ENCODE results near the gene KLHL1. TPM values are rescaled to one million over a fixed set of nuclear protein-coding genes. Genes with fewer than 3 reads are reported as not detected.

The KLHL1 gene
- total and polyA plus RNA-seq, 2 of the 13 experiments (the other 11 are each of a cell fraction or from before 2014, with no cell fraction given) = 0.01 TPM; not detected in 1

DNA sequence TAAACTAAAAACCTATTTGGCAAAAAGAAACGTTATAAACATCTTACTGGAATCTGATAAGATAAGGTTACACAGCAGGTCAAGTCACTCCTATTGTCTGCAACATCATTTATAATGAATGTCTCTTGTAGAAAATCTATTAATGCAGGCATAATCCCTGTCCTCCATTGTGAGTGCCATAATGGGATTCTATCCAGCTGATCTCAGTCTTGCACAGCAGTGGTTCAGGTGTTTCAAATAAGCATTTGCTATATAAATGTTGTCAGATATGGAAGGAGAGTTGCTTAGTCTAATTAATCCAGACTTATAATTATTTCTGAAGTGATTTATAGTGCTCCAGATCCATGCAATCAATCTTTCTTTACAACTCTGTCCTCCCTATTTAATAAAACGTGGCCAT is 187.1 kb downstream of the KLHL1 start:
- Histone ChIP-seq H3K79me2 (ENCODE audit: insufficient read depth, low read length) (no peaks in the 10 kb centered on the region), H3K4me2 (ENCODE audit: low read depth, low read length) (no peak overlapping the region), H3K27ac (ENCODE audit: extremely low read length, insufficient read depth, low read length) (no peak overlapping the region), H3K36me3 (replicated peaks in 1 of 2; ENCODE audit: control insufficient read depth in 1 of 2, insufficient read depth in 2 of 2, low read length in 2 of 2) (no peaks in the 10 kb centered on the region), H2AFZ (ENCODE audit: low read length) (no peak overlapping the region), H3K4me1 (ENCODE audit: insufficient read depth, low read length) (no peaks in the 10 kb centered on the region), H3K9ac (ENCODE audit: insufficient read depth, low read depth, low read length) (no peak overlapping the region), H3K9me3 (ENCODE audit: low read length) (no peaks in the 10 kb centered on the region), H4K20me1 (ENCODE audit: insufficient read depth, low read length) (no peaks in the 10 kb centered on the region), H3K27me3 (ENCODE audit: control insufficient read depth in 1 of 2, insufficient read depth in 2 of 2, low read length in 2 of 2) (no peaks in the 10 kb centered on the region), H3K4me3 (replicated peaks in 1 of 3; ENCODE audit: insufficient read depth in 1 of 3, low read depth in 2 of 3, low read length in 3 of 3) (no peak overlapping the region)
- CTCF ChIA-PET (ENCODE audit: low intra/inter-chr PET ratio, low total read pairs) = no interaction called here
- POLR2A ChIA-PET = no interaction called here
- TF ChIP-seq ZFX (CRISPR knock-in tag; IDR thresholded peaks at IDR 0.05; ENCODE audit: low read depth) (no peak), ETV5 (CRISPR knock-in tag; IDR thresholded peaks at IDR 0.05; ENCODE audit: borderline replicate concordance) (no peak), KDM2A (CRISPR knock-in tag; IDR thresholded peaks at IDR 0.05; ENCODE audit: borderline replicate concordance, low read depth) (no peak), ZBTB8A (CRISPR knock-in tag; IDR thresholded peaks at IDR 0.05; ENCODE audit: borderline replicate concordance, low read depth) (no peak), ZNF850 (CRISPR knock-in tag; conservative IDR thresholded peaks at IDR 0.05) (no peak), ZNF558 (CRISPR knock-in tag; IDR thresholded peaks at IDR 0.05; ENCODE audit: borderline replicate concordance) (no peak), U2AF2 (IDR thresholded peaks at IDR 0.05; ENCODE audit: low read depth, low read length) (no peak), ZNF672 (CRISPR knock-in tag; IDR thresholded peaks at IDR 0.05) (no peak), ZNF543 (CRISPR knock-in tag; IDR thresholded peaks at IDR 0.05) (no peak), JUNB (CRISPR knock-in tag; IDR thresholded peaks at IDR 0.05; ENCODE audit: borderline replicate concordance) (no peak)
- TF ChIP-seq, protein P1, sequence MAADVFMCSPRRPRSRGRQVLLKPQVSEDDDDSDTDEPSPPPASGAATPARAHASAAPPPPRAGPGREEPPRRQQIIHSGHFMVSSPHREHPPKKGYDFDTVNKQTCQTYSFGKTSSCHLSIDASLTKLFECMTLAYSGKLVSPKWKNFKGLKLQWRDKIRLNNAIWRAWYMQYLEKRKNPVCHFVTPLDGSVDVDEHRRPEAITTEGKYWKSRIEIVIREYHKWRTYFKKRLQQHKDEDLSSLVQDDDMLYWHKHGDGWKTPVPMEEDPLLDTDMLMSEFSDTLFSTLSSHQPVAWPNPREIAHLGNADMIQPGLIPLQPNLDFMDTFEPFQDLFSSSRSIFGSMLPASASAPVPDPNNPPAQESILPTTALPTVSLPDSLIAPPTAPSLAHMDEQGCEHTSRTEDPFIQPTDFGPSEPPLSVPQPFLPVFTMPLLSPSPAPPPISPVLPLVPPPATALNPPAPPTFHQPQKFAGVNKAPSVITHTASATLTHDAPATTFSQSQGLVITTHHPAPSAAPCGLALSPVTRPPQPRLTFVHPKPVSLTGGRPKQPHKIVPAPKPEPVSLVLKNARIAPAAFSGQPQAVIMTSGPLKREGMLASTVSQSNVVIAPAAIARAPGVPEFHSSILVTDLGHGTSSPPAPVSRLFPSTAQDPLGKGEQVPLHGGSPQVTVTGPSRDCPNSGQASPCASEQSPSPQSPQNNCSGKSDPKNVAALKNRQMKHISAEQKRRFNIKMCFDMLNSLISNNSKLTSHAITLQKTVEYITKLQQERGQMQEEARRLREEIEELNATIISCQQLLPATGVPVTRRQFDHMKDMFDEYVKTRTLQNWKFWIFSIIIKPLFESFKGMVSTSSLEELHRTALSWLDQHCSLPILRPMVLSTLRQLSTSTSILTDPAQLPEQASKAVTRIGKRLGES (CRISPR knock-in tag; IDR thresholded peaks at IDR 0.05; ENCODE audit: borderline replicate concordance) = no peak
- TF ChIP-seq, protein P2, sequence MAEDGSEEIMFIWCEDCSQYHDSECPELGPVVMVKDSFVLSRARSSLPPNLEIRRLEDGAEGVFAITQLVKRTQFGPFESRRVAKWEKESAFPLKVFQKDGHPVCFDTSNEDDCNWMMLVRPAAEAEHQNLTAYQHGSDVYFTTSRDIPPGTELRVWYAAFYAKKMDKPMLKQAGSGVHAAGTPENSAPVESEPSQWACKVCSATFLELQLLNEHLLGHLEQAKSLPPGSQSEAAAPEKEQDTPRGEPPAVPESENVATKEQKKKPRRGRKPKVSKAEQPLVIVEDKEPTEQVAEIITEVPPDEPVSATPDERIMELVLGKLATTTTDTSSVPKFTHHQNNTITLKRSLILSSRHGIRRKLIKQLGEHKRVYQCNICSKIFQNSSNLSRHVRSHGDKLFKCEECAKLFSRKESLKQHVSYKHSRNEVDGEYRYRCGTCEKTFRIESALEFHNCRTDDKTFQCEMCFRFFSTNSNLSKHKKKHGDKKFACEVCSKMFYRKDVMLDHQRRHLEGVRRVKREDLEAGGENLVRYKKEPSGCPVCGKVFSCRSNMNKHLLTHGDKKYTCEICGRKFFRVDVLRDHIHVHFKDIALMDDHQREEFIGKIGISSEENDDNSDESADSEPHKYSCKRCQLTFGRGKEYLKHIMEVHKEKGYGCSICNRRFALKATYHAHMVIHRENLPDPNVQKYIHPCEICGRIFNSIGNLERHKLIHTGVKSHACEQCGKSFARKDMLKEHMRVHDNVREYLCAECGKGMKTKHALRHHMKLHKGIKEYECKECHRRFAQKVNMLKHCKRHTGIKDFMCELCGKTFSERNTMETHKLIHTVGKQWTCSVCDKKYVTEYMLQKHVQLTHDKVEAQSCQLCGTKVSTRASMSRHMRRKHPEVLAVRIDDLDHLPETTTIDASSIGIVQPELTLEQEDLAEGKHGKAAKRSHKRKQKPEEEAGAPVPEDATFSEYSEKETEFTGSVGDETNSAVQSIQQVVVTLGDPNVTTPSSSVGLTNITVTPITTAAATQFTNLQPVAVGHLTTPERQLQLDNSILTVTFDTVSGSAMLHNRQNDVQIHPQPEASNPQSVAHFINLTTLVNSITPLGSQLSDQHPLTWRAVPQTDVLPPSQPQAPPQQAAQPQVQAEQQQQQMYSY (CRISPR knock-in tag; IDR thresholded peaks at IDR 0.05) = no peak
- TF ChIP-seq, protein P3, sequence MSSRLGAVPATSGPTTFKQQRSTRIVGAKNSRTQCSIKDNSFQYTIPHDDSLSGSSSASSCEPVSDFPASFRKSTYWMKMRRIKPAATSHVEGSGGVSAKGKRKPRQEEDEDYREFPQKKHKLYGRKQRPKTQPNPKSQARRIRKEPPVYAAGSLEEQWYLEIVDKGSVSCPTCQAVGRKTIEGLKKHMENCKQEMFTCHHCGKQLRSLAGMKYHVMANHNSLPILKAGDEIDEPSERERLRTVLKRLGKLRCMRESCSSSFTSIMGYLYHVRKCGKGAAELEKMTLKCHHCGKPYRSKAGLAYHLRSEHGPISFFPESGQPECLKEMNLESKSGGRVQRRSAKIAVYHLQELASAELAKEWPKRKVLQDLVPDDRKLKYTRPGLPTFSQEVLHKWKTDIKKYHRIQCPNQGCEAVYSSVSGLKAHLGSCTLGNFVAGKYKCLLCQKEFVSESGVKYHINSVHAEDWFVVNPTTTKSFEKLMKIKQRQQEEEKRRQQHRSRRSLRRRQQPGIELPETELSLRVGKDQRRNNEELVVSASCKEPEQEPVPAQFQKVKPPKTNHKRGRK (CRISPR knock-in tag; IDR thresholded peaks at IDR 0.05) = no peak
- TF ChIP-seq, protein P4, sequence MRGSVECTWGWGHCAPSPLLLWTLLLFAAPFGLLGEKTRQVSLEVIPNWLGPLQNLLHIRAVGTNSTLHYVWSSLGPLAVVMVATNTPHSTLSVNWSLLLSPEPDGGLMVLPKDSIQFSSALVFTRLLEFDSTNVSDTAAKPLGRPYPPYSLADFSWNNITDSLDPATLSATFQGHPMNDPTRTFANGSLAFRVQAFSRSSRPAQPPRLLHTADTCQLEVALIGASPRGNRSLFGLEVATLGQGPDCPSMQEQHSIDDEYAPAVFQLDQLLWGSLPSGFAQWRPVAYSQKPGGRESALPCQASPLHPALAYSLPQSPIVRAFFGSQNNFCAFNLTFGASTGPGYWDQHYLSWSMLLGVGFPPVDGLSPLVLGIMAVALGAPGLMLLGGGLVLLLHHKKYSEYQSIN (CRISPR knock-in tag; IDR thresholded peaks at IDR 0.05; ENCODE audit: borderline replicate concordance) = no peak
- DNase-seq (ENCODE audit: low spot score) (no peak), ATAC-seq (no peak), FAIRE-seq (no peak)
- WGBS (ENCODE audit: low lambda C conversion rate) = 0% methylated on average over 2 of the region's 2 CpGs
- BruUV-seq (replicated peaks) = no TSS peak
- in situ Hi-C loops (cut with HindIII; ENCODE audit: extremely low pct_ligation_motif_present, low pct_unique_long_range_greater_than_20kb) (no loop called here), intact Hi-C loops (cut with micrococcal nuclease; ENCODE audit: unreplicated experiment) (no loop called here)
